ENCODE data around the gene QRICH1. TPM values are rescaled to one million over a fixed set of nuclear protein-coding genes. Genes with fewer than 3 reads are reported as not detected.

Gene QRICH1
- total RNA-seq, 5 donors from 2014 or later (not counting 1 experiment from before 2014, with no cell fraction given): 142 to 202 (median 155) TPM

- Mint-ChIP-seq H3K27ac (peak overlapping the region in 1 of 2 donors; percentile 11), H3K9me3 (no peaks in the 10 kb centered on the region), H3K36me3 (peaks cover 5% of the 10 kb centered on the region), H3K27me3 (no peaks in the 10 kb centered on the region), H3K4me1 (peaks cover 14 to 20% (median 17%) of the 10 kb centered on the region in 3 donors), H3K4me3 (no peak overlapping the region)
- Histone ChIP-seq H3K9me3 (no peaks in the 10 kb centered on the region), H3K36me3 (ENCODE audit: control insufficient read depth in 2 of 2, extremely low read depth in 1 of 2, insufficient read depth in 1 of 2, low read length in 1 of 2) (peaks cover 0 to 2% of the 10 kb centered on the region in 2 donors), H3K27me3 (replicated peaks in 1 of 2; ENCODE audit: control insufficient read depth in 2 of 2, extremely low read depth in 1 of 2, insufficient read depth in 2 of 2, low read length in 1 of 2) (no peaks in the 10 kb centered on the region), H3K4me1 (ENCODE audit: control insufficient read depth in 1 of 2, extremely low read depth in 1 of 2, insufficient read depth in 2 of 2, low read length in 2 of 2) (peaks cover 9 to 29% of the 10 kb centered on the region in 2 experiments), H3K4me3 (ENCODE audit: control insufficient read depth in 1 of 2, extremely low read depth in 1 of 2, low read length in 1 of 2) (no peak overlapping the region), H3K27ac (ENCODE audit: low read length) (no peak overlapping the region)
- DNase-seq: no peak
- no peak for ATAC-seq (replicated peaks in 1 of 4)
- ChIA-PET POLR2A (no interaction called here), CTCF (no interaction called here)
- 91% methylated on average over 17 of the region's 17 CpGs for WGBS (ENCODE audit: insufficient coverage)
Measured at GRCh38 chr3:49123687-49124086, 29.8 kb upstream of the QRICH1 start.

GRCh38 chr3:49122886-49123545 lies 29.1 kb upstream of the QRICH1 start:
- H3K4me3 Mint-ChIP-seq: no peak overlapping the region
- Histone ChIP-seq H3K36me3 (ENCODE audit: control insufficient read depth in 2 of 2, extremely low read depth in 1 of 2, insufficient read depth in 1 of 2, low read length in 1 of 2) (peaks cover 0 to 9% of the 10 kb centered on the region in 2 donors), H3K27ac (ENCODE audit: low read length) (no peak overlapping the region), H3K4me1 (ENCODE audit: control insufficient read depth in 1 of 2, extremely low read depth in 1 of 2, insufficient read depth in 2 of 2, low read length in 2 of 2) (peaks cover 9 to 33% of the 10 kb centered on the region in 2 experiments), H3K9me3 (no peaks in the 10 kb centered on the region), H3K4me3 (ENCODE audit: control insufficient read depth in 1 of 2, extremely low read depth in 1 of 2, low read length in 1 of 2) (no peak overlapping the region), H3K27me3 (replicated peaks in 1 of 2; ENCODE audit: control insufficient read depth in 2 of 2, extremely low read depth in 1 of 2, insufficient read depth in 2 of 2, low read length in 1 of 2) (no peaks in the 10 kb centered on the region)
- no peaks in the 10 kb centered on the region for H3K9me3 Mint-ChIP-seq
- CTCF ChIA-PET: interaction anchor here in 1 of 2 donors (0.5 kb wide), 1 partner anchor 200 kb away, joined by 7 read pairs; no protein-coding TSS in a partner anchor
- DNase-seq: no peak
- POLR2A ChIA-PET: interaction anchor here in 1 of 2 donors (0.6 kb wide), 1 partner anchor 347 kb away, joined by 4 read pairs; the partner anchor contains the start of gene DAG1
- H3K27me3 Mint-ChIP-seq: no peaks in the 10 kb centered on the region
- ATAC-seq (replicated peaks in 1 of 4): no peak
- peak overlapping the region in 1 of 2 donors; percentile 11 for H3K27ac Mint-ChIP-seq
- H3K36me3 Mint-ChIP-seq: peaks cover 5% of the 10 kb centered on the region
- WGBS (ENCODE audit: insufficient coverage): 90% methylated on average over 17 of the region's 17 CpGs
- H3K4me1 Mint-ChIP-seq: peaks cover 14 to 20% (median 18%) of the 10 kb centered on the region in 3 donors

- H3K9me3 Mint-ChIP-seq: no peaks in the 10 kb centered on the region
- Histone ChIP-seq H3K4me3 (ENCODE audit: control insufficient read depth in 1 of 2, extremely low read depth in 1 of 2, low read length in 1 of 2) (no peak overlapping the region), H3K27ac (ENCODE audit: low read length) (no peak overlapping the region), H3K9me3 (no peaks in the 10 kb centered on the region), H3K36me3 (ENCODE audit: control insufficient read depth in 2 of 2, extremely low read depth in 1 of 2, insufficient read depth in 1 of 2, low read length in 1 of 2) (peaks cover 0 to 14% of the 10 kb centered on the region in 2 donors), H3K27me3 (replicated peaks in 1 of 2; ENCODE audit: control insufficient read depth in 2 of 2, extremely low read depth in 1 of 2, insufficient read depth in 2 of 2, low read length in 1 of 2) (no peaks in the 10 kb centered on the region), H3K4me1 (ENCODE audit: control insufficient read depth in 1 of 2, extremely low read depth in 1 of 2, insufficient read depth in 2 of 2, low read length in 2 of 2) (peaks cover 9 to 36% of the 10 kb centered on the region in 2 experiments)
- peak overlapping the region; percentile 87 to 89 for H3K27ac Mint-ChIP-seq
- CTCF ChIA-PET: no interaction called here
- POLR2A ChIA-PET: interaction anchor here in 1 of 2 donors (0.6 kb wide), 1 partner anchor 348 kb away, joined by 4 read pairs; the partner anchor contains the start of gene DAG1
- ATAC-seq (replicated peaks in 1 of 4): no peak
- H3K36me3 Mint-ChIP-seq: peaks cover 9% of the 10 kb centered on the region
- DNase-seq: no peak
- peaks cover 14 to 22% (median 20%) of the 10 kb centered on the region in 3 donors for H3K4me1 Mint-ChIP-seq
- H3K4me3 Mint-ChIP-seq: peak overlapping the region; percentile 52 to 85 (median 83)
- WGBS (ENCODE audit: insufficient coverage): 94% methylated on average over 7 of the region's 7 CpGs
- H3K27me3 Mint-ChIP-seq: no peaks in the 10 kb centered on the region
Measured at GRCh38 chr3:49122451-49122850, 28.6 kb upstream of the QRICH1 start.

- peaks cover 0 to 19% of the 10 kb centered on the region in 2 donors for H3K36me3 ChIP-seq (ENCODE audit: control insufficient read depth in 2 of 2, extremely low read depth in 1 of 2, insufficient read depth in 1 of 2, low read length in 1 of 2)
- peak overlapping the region; percentile 93 for H3K27ac ChIP-seq (ENCODE audit: low read length)
- H3K4me1 ChIP-seq (ENCODE audit: control insufficient read depth in 1 of 2, extremely low read depth in 1 of 2, insufficient read depth in 2 of 2, low read length in 2 of 2): peaks cover 9 to 36% of the 10 kb centered on the region in 2 experiments
- no peaks in the 10 kb centered on the region for H3K27me3 ChIP-seq (replicated peaks in 1 of 2; ENCODE audit: control insufficient read depth in 2 of 2, extremely low read depth in 1 of 2, insufficient read depth in 2 of 2, low read length in 1 of 2)
- peaks cover 14 to 22% (median 20%) of the 10 kb centered on the region in 3 donors for H3K4me1 Mint-ChIP-seq
- no peaks in the 10 kb centered on the region for H3K27me3 Mint-ChIP-seq
- POLR2A ChIA-PET: no interaction called here
- no peaks in the 10 kb centered on the region for H3K9me3 ChIP-seq
- ATAC-seq (replicated peaks in 1 of 4) (no peak), DNase-seq (no peak)
- peaks cover 12% of the 10 kb centered on the region for H3K36me3 Mint-ChIP-seq
- WGBS (ENCODE audit: insufficient coverage): 98% methylated on average over 11 of the region's 12 CpGs
- CTCF ChIA-PET: no interaction called here
- H3K4me3 ChIP-seq (ENCODE audit: control insufficient read depth in 1 of 2, extremely low read depth in 1 of 2, low read length in 1 of 2): no peak overlapping the region
- peak overlapping the region; percentile 87 to 89 for H3K27ac Mint-ChIP-seq
- no peaks in the 10 kb centered on the region for H3K9me3 Mint-ChIP-seq
- H3K4me3 Mint-ChIP-seq: peak overlapping the region; percentile 52 to 85 (median 83)
Measured at GRCh38 chr3:49122022-49122421, 28.2 kb upstream of the QRICH1 start.

GRCh38 chr3:49121132-49121736 lies 27.4 kb upstream of the QRICH1 start:
- H3K36me3 Mint-ChIP-seq: peaks cover 16% of the 10 kb centered on the region
- peak overlapping the region; percentile 93 for H3K27ac ChIP-seq (ENCODE audit: low read length)
- H3K4me1 Mint-ChIP-seq: peaks cover 14 to 22% (median 22%) of the 10 kb centered on the region in 3 donors
- H3K27me3 Mint-ChIP-seq: no peaks in the 10 kb centered on the region
- WGBS (ENCODE audit: insufficient coverage): 71% methylated on average over 7 of the region's 17 CpGs
- no peaks in the 10 kb centered on the region for H3K9me3 ChIP-seq
- H3K4me3 Mint-ChIP-seq: peak overlapping the region; percentile 83 to 85 (median 83)
- peak in 4 of 35 experiments; percentile 5 to 12 (median 7) for DNase-seq
- peak overlapping the region; percentile 87 to 89 for H3K27ac Mint-ChIP-seq
- H3K27me3 ChIP-seq (replicated peaks in 1 of 2; ENCODE audit: control insufficient read depth in 2 of 2, extremely low read depth in 1 of 2, insufficient read depth in 2 of 2, low read length in 1 of 2): no peaks in the 10 kb centered on the region
- no peaks in the 10 kb centered on the region for H3K9me3 Mint-ChIP-seq
- ATAC-seq (replicated peaks in 1 of 4): no peak
- H3K4me3 ChIP-seq (ENCODE audit: control insufficient read depth in 1 of 2, extremely low read depth in 1 of 2, low read length in 1 of 2): peak overlapping the region; percentile 81 to 95
- CTCF ChIA-PET: interaction anchor here in 1 of 2 donors (0.8 to 1.7 kb wide), 5 partner anchors 17 to 133 kb away, joined by 3 to 15 read pairs (median 3); partner anchors contain the start of genes IMPDH2, KLHDC8B and QRICH1
- peaks cover 9 to 42% of the 10 kb centered on the region in 2 experiments for H3K4me1 ChIP-seq (ENCODE audit: control insufficient read depth in 1 of 2, extremely low read depth in 1 of 2, insufficient read depth in 2 of 2, low read length in 2 of 2)
- POLR2A ChIA-PET: interaction anchor here in 1 of 2 donors (0.5 to 1.2 kb wide), 5 partner anchors 17 to 291 kb away, joined by 3 to 17 read pairs (median 3); partner anchors contain the start of genes DALRD3, QRICH1, RHOA and TCTA
- peaks cover 3 to 27% of the 10 kb centered on the region in 2 donors for H3K36me3 ChIP-seq (ENCODE audit: control insufficient read depth in 2 of 2, extremely low read depth in 1 of 2, insufficient read depth in 1 of 2, low read length in 1 of 2)

Measured in T-cell (primary cell).